Loucy (cell line): ENCODE data around the gene ILDR1.

Experiments
- CTCF ChIP-seq: fragments of 200-600 bp; sonication (generic); conservative IDR thresholded peaks from 2 replicates; pipeline ENCODE4 v1.5.1; 2014; ENCODE audit warnings: mild to moderate bottlenecking, antibody characterized with exemption, low read length
- EZH2phosphoT487 ChIP-seq: fragments of 200-600 bp; IDR thresholded peaks from 2 replicates; pipeline ENCODE4 v1.6.1; 2018; ENCODE audit warnings: antibody characterized with exemption, mild to moderate bottlenecking, moderate library complexity, borderline replicate concordance

- no peak for TF ChIP-seq CTCF
- TF ChIP-seq EZH2phosphoT487 = no peak
These were observed 80.5 kb downstream of the ILDR1 start for GRCh38 chr3:121941592-121941991.
